NT2/D1 (cell line): ENCODE measurements around the gene FANCE.
A peak's percentile ranks its signal among the peaks of the same experiment; 100 is the strongest.

Source experiments
- DNase-seq: peaks from one replicate; pipeline ENCODE4 v3.0.0-alpha.2; 2011; ENCODE audit warnings: low read depth, low spot score
- H3K27me3 ChIP-seq: 2 replicates; pipeline ENCODE4 v1.6.0; 2011; ENCODE audit warnings: mild to moderate bottlenecking; ENCODE audit not compliant: insufficient read length, insufficient read depth
- H3K36me3 ChIP-seq: 2 replicates; pipeline ENCODE4 v1.6.1; 2011; ENCODE audit warnings: mild to moderate bottlenecking, low read length, mixed read lengths; ENCODE audit not compliant: insufficient read depth, insufficient read length
- H3K4me1 ChIP-seq: 2 replicates; pipeline ENCODE4 v1.5.1; 2011; ENCODE audit not compliant: insufficient read depth, insufficient read length
- H3K4me3 ChIP-seq: 2 replicates; pipeline ENCODE4 v1.5.1; 2011; ENCODE audit warnings: low read depth; ENCODE audit not compliant: insufficient read length
- H3K9ac ChIP-seq: 2 replicates; pipeline ENCODE4 v1.6.0; 2011; ENCODE audit warnings: low read depth; ENCODE audit not compliant: insufficient read length
- H3K9me3 ChIP-seq: 2 replicates; pipeline ENCODE4 v1.5.1; 2011; ENCODE audit warnings: mild to moderate bottlenecking, low read length; ENCODE audit not compliant: insufficient read depth
- SUZ12 ChIP-seq: IDR thresholded peaks from 2 replicates; pipeline ENCODE4 v1.6.1; 2011; ENCODE audit not compliant: insufficient read length, insufficient read depth; ENCODE audit errors: extremely low read depth
- YY1 ChIP-seq: IDR thresholded peaks from 2 replicates; pipeline ENCODE4 v1.6.1; 2011; ENCODE audit not compliant: insufficient read length, insufficient read depth
- ZNF274 ChIP-seq: IDR thresholded peaks from 2 replicates; pipeline ENCODE4 v1.6.1; 2011; ENCODE audit warnings: mild to moderate bottlenecking, low read depth, low read length

Gene FANCE

GRCh38 chr6:35487658-35488516, 35.7 kb downstream of the FANCE start:
- Histone ChIP-seq H3K27me3 (no peaks in the 10 kb centered on the region), H3K9ac (no peak overlapping the region), H3K4me3 (no peak overlapping the region), H3K36me3 (peaks cover 31% of the 10 kb centered on the region), H3K9me3 (no peaks in the 10 kb centered on the region), H3K4me1 (peaks cover 41% of the 10 kb centered on the region)
- DNase-seq = no peak
- TF ChIP-seq YY1 (no peak), ZNF274 (no peak), SUZ12 (no peak)

GRCh38 chr6:35488517-35488862, 36.4 kb downstream of the FANCE start:
- no peaks in the 10 kb centered on the region for H3K9me3 ChIP-seq
- no peaks in the 10 kb centered on the region for H3K27me3 ChIP-seq
- H3K4me1 ChIP-seq = peaks cover 47% of the 10 kb centered on the region
- H3K4me3 ChIP-seq = no peak overlapping the region
- DNase-seq = no peak
- H3K36me3 ChIP-seq = peaks cover 30% of the 10 kb centered on the region
- no peak for TF ChIP-seq YY1
- TF ChIP-seq ZNF274 = no peak
- TF ChIP-seq SUZ12 = no peak
- H3K9ac ChIP-seq = no peak overlapping the region

- H3K27me3 ChIP-seq = no peaks in the 10 kb centered on the region
Measured at GRCh38 chr6:35489066-35489465, 36.9 kb downstream of the FANCE start.

GRCh38 chr6:35489995-35490791, 38.1 kb downstream of the FANCE start:
- Histone ChIP-seq H3K9ac (peak overlapping the region; percentile 79), H3K36me3 (peaks cover 18% of the 10 kb centered on the region), H3K27me3 (no peaks in the 10 kb centered on the region), H3K9me3 (no peaks in the 10 kb centered on the region), H3K4me3 (peak overlapping the region; percentile 46), H3K4me1 (peaks cover 51% of the 10 kb centered on the region)
- peak; percentile 58 for DNase-seq
- TF ChIP-seq ZNF274 = no peak
- TF ChIP-seq YY1 = no peak
- TF ChIP-seq SUZ12 = no peak

More at GRCh38 chr6:35489066-35489465, 36.9 kb downstream of the FANCE start:
- no peak for DNase-seq
- H3K4me3 ChIP-seq = no peak overlapping the region
- H3K9me3 ChIP-seq = no peaks in the 10 kb centered on the region
- H3K36me3 ChIP-seq = peaks cover 27% of the 10 kb centered on the region
- no peak overlapping the region for H3K9ac ChIP-seq
- peaks cover 50% of the 10 kb centered on the region for H3K4me1 ChIP-seq
- TF ChIP-seq YY1 (no peak), ZNF274 (no peak), SUZ12 (no peak)

GRCh38 chr6:35490821-35491557, 38.9 kb downstream of the FANCE start:
- Histone ChIP-seq H3K27me3 (no peaks in the 10 kb centered on the region), H3K4me3 (no peak overlapping the region), H3K9me3 (no peaks in the 10 kb centered on the region), H3K9ac (peak overlapping the region; percentile 79), H3K36me3 (peaks cover 17% of the 10 kb centered on the region), H3K4me1 (peaks cover 43% of the 10 kb centered on the region)
- TF ChIP-seq ZNF274 (no peak), YY1 (no peak), SUZ12 (no peak)
- no peak for DNase-seq

DNA sequence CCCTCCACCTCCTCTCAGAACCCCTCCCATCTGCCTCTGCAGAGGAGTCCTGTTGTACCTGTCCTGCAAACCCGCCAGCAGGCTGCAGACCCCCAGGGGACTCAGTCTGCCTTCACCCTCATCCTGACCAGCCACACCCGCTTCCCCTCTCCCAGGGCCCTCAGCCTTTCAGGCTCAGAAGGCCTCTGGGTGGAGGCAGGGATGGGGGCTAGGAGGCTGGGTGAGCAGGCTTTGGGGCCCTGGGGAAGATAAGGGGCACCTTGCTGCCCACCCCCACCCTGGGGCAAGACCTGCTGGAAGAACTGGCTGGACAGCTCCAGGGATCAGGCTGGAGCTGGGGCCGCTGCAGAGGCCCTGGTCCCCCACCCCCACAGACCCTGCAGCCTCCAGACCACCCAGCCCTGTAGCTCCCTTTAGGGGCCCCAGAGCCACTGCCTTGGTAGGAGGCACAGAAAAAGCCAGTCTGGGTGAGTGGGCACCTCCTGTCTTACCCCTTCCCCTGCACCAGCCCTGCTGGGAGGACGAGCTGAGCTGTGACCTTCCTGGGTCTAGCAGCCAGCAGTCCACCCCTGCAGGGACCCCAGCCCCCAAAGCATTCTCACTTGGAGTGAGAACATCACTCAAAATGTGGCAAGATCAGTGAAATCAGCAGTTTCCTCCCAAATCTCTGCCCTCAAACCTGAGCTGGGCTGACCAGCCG, 39.6 kb downstream of the FANCE start:
- Histone ChIP-seq H3K4me1 (peaks cover 38% of the 10 kb centered on the region), H3K4me3 (no peak overlapping the region)

More for the DNA sequence above, 39.6 kb downstream of the FANCE start:
- no peaks in the 10 kb centered on the region for H3K27me3 ChIP-seq
- no peak for DNase-seq
- H3K36me3 ChIP-seq = peaks cover 12% of the 10 kb centered on the region
- no peak for TF ChIP-seq YY1
- TF ChIP-seq ZNF274 = no peak
- TF ChIP-seq SUZ12 = no peak
- H3K9me3 ChIP-seq = no peaks in the 10 kb centered on the region
- H3K9ac ChIP-seq = peak overlapping the region; percentile 79
